ENCODE measurements around the gene LYZL6.

Gene LYZL6

GRCh38 chr17:35943537-35943936, at the start of gene LYZL6:
Gene LYZL6, minus strand, starts transcription at chr17:35943713. Its CDS starts 4,357 bp downstream, at chr17:35939356.
- DNase-seq = no peak

- no peak for DNase-seq
Observed at GRCh38 chr17:35991075-35991474, 47.6 kb upstream of the LYZL6 start.

- DNase-seq = no peak
Observed at GRCh38 chr17:35988164-35988563, 44.7 kb upstream of the LYZL6 start.

- no peak for DNase-seq
Observed at GRCh38 chr17:35986643-35987042, 43.1 kb upstream of the LYZL6 start, which contains the start of gene CCL14. Gene CCL14, minus strand, starts transcription at chr17:35986729. Its CDS starts 80 bp downstream, at chr17:35986649.

DNA sequence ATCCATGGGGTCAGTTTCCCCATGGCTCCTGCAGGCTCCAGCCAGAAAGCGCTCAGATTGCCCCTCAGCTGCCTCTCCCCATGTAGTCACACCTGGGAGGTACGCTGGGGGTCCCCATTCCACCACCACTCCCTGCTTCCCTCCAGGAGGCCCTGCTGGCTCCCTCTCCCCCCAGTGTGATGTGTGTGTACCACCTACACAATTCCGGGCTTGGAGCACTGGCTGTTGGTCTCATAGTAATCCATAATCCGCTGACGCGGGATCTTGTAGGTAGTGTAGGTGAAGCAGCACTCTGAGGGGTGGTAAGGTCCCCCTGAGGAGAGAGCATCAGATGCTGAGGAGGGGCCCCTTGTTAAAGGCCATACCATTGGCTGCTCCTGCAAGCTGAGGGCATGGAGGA, 40.6 kb upstream of the LYZL6 start:
- DNase-seq = no peak

DNA sequence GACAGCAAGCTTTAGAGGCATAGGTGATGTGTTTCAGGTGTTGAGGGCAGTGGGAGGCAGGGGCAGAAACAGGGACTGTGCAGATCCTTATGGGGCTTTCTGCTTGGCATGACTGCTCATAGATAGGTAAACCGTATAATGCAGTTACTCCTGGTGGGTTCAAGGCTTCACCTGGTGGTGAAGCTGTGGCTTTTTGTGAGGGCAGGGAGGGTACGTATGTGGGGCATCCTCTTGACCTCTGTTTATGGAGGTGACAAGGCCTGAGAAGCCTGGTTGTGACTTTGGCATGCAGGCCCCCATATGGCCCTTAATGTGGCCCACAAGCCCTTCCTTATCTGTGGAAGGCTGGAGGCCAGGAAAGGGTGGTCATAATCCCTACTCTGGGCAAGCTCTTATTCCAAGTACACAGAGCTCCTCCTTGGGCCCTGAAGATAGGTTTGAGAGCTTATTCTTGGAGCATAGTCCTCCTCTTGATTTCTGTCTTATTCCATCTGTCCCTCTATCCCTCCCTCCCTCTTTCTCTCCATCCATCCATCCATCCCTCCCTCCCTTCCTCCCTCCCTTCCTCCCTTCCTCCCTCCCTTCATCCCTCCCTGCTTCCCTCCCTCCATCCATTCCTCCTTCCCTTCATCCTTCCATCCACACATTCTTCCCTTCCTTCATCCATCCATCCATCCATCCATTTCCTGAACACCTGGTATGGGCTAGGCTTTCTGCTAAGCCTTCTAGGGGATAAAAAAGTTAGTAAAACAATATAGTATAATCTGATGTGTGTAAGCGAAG, 39.1 kb upstream of the LYZL6 start:
- DNase-seq = no peak

- no peak for DNase-seq
Observed at GRCh38 chr17:35981908-35982330, 38.4 kb upstream of the LYZL6 start.

DNA sequence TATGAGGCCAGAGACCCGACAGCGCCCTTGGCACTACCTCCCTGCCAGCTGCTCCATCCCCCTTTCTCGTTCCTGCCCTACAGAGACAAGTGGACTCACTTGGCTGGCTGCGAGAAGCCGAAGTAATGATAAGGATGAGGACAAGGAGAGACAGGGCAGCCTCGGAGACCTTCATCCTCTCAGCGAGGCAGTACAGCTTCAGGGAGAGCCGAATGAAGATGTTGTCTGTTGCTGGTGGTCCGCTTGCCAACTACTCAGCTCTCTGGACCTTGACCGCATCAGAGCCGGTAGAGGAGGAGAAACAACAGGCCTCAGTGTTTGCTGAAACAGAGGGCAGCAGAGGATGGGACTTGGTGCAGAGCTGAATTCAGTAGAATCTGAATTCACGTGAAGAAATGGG, 37.7 kb upstream of the LYZL6 start, which contains the start of gene CCL16:
TSS of gene CCL16 (minus strand) at position 252 of the 400 bp plus-strand sequence. CDS start at position 175, 77 bp downstream.
- DNase-seq = no peak

DNA sequence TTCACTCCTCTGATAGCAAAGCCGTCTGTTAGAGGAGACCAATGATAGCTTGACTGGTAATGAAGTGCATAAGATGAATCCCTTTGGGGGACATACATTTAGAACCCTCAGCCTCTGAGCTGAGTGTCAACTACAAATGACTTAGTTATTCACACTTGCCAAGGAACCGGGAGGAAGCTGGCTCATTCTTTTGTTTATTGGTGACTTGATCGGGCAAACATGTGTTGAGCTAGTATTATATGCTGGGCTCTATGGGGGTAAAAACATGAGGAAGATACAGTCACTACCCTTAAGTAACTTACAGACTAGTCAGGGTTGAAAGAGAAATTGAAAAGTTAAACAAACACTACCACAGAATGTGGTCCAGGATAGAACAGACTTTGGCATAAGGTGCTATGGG, 34.8 kb upstream of the LYZL6 start:
- no peak for DNase-seq

DNA sequence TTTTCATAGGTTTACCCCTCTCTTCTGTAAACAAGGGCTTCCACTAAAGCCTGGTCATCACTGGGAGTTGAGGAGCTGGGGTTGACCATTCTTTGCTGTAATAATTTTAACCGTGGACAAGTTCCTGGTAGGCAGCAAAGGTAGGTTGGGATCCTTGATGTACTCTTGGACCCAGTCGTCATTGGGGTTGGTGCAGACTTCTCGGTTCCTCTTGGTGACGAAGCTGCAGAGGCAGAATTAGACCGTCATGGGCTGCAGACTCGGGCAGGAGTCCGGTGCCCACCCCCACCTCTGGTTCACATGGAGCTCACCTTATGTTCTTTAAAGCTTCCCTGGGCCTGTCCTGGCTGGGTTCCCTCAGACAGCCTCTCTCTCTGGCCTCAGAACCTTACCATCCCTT, 34.0 kb upstream of the LYZL6 start:
- DNase-seq = no peak

DNA sequence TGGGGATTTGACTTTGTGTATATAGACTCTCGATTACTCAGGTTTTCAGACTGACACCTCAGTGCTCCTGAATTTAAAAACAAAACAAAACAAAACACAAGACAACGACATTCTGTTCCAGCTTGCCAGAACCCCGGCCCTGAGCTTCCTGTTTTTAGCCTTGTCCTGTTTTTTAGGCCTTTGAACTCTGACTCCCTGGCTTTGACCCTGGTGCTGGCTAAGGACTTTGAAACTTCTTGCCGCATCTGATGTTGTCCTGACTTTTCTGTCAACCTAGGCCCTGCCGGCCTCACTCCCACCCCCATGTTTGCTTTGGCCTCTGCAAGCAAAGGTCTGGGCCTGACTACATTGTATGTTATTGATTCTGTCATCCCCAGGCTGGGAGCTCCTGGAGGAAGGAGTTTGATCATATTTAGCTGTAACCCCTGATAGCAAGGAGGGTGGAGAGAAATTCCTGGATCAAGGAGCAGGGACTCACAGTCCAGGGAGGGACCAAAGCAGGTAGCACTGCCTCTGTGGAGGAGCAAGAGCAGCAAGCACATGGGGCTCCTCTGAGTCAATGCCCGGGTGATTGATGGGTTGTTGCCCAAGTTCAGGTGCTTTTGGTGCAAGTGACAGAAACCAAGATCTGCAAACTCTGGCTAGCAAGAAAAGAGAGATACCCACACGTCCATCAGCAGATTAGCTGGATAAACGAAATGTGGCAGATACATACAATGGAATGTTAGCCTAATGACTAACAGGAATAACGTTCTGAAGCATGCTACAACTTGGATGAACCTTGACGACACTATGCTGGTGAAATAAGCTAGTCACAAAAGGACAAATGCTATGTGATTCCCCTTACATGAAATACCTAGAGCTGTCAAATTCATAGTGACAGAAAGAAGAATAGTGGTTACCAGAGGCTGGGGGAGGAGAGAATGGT, 30.1 kb upstream of the LYZL6 start:
- DNase-seq = no peak

- no peak for DNase-seq
Observed at GRCh38 chr17:35972945-35973332, 29.4 kb upstream of the LYZL6 start.

GRCh38 chr17:35972535-35972934, 29.0 kb upstream of the LYZL6 start:
- DNase-seq = no peak

DNA sequence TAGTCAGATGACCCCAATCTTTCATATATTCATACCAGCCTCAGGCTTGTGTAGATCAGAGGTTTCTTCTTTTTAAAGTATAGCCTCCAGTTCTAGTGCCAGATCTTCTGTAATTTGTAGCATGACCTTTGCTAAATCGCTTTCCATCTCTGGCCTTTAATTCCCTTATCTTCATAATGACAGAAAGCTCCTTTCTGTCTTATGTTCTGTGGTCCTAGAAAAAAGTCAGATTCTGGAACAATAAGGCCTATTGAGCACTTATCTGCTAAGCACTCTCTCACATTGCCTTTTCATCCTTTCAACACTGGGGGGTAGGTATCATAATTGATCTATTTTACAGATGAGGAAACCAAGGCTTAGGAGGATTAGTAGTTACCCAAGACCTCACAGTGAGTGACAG, 28.6 kb upstream of the LYZL6 start:
- DNase-seq = no peak

DNA sequence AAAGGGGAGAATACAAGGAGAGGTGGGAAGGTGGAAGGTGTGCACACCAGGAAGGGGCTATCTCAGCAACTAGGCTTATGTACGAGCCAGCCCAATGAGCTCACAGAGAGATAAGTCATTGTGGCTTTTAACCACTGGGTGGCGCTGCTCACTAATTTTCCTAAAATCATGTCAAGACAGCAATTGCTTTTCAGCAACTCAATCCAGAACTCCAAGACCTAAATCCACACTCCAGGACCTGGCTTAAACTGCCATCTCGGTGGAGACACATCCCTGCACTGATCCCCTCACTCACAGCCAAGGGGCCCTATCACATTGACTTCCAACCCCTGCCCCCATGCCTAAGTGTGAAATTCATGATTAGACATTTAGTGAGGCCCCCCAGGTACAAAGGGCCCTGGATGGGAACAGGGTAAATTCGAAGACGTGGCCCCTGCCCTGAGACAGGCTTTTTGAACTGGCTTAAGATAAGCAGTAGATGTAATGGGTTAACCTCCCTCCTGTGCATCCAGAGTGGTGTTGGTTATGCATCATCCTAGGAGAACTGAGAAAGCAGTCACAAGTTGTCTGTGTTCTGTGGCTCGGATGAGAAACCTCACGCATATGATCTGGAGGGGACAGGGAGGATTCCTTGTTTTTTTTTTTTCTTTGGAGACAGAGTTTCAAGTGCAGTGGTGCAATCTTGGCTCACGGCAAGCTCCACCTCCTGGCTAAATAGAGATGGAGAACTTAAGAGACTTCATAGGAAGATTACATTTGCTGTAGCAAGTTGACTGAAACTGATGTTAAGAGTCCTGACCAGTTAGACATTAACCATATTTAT, 26.3 kb upstream of the LYZL6 start:
- peak; percentile 52 for DNase-seq

DNA sequence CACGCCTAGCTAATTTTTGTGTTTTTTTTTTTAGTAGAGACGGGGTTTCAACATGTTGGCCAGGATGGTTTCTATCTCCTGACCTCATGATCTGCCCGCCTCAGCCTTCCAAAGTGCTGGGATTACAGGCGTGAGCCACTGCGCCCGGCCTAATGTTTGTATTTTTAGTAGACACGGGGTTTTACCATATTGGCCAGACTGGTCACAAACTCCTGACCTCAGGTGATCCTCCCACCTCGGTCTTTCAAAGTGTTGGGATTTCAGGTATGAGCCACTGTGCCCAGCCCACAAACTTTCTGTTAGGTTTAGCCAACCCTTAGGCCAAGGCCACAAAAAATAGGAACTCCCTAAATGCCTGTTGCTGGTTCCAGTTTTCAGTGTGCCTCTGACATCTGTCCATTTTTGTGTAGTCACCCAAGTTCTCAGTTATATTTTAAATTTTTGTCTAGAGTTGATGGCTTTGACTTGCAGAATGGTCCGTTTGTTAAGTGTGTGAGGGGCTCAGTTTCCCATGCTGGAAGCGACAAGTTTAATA, 25.1 kb upstream of the LYZL6 start:
- DNase-seq = no peak

DNA sequence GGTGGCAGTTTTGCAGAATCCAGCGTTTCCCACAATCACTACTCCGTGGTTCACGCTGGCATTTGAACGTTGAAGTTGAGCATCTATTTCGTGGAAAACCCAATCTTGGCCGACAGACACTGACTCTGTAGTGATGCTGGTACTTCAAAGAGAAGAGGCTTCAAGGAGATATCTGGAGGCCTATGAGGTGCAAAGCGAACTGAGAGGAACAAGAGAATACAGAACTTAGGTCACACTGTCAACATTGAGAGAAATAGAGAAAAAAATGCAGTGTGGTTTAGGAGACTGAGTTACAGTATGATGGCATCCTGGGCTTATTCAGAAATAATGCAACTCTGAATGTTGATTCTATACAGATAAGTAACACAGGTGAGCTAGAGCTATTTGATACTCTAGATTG, 21.8 kb upstream of the LYZL6 start:
- no peak for DNase-seq

GRCh38 chr17:35963663-35964062, 20.1 kb upstream of the LYZL6 start:
- DNase-seq = no peak

GRCh38 chr17:35953720-35954119, 10.2 kb upstream of the LYZL6 start:
- no peak for DNase-seq

- DNase-seq = no peak
Observed at GRCh38 chr17:35949401-35949800, 5.9 kb upstream of the LYZL6 start.

GRCh38 chr17:35948092-35948491, 4.6 kb upstream of the LYZL6 start:
- DNase-seq = no peak

DNA sequence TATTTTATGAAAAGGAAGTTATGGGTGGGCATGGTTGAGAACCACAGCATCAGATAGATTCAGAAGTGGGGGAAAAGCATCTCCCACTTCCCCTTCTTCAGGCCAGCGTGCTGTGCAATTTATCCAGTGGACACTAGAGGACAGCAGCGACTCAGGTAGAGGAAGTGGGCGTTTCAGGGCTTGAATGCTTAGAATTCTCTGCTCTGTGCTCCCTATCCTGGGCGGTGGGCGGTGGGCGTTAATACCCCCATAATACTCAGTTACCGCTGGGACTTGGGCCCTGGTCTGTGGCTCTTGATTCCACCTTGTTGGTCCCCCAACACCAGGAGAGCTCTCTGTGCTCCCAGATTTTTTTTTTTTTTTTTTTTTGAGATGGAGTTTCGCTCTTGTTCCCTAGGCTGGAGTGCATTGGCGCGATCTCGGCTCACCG, 3.7 kb upstream of the LYZL6 start:
- DNase-seq = peak; percentile 31

DNA sequence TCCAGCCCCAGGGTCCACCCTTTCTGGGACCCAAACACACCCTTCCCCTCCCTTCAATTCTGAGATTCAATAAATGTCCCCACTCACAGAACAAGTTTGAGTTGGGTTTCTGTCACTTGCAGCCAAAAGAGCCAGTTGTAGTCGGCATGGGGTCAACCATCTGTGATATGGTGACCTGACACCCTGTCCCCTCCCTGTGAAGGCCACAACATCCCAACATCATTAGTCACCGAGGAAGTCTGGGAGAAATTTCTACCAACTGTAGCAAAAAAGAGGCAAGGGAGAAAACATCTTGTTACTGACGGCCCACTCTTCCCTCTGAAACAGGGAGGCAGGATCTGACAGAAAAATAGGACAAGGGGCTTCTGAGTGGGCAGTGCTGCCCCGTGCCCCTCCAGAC, 638 bp upstream of the LYZL6 start:
- no peak for DNase-seq

All from NCI-H2227 treated with DMSO at 0.1 percent for 48 hours (cell line).